ENCODE data around the gene SLBP. TPM values are rescaled to one million over a fixed set of nuclear protein-coding genes. Genes with fewer than 3 reads are reported as not detected.

SLBP gene
- total and polyA plus RNA-seq, 2 donors (not counting 1 experiment from before 2014, with no cell fraction given): 49.7 to 108 TPM

DNA sequence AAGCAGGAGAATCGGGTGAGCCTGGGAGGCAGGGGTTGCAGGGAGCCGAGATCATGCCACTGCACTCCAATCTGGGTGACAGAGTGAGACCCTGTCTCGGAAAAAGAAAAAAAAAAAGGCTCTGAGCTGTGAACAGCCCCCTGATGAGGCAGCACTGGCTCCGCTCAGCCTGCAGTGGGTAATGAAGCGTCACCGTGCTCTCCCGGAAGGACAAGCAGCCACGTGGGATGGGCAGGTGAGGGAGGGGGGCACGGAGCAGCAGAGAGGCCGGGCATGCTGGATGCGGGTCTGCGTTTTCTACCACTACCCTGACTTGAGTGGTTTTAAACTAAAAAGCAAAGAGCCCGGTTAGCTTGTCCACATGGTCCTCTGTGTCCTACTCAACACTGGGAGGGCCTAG is 24.7 kb upstream of the SLBP start:
- Histone ChIP-seq H3K27ac (ENCODE audit: insufficient read depth, low read length) (no peak overlapping the region), H3K4me1 (ENCODE audit: control insufficient read depth, extremely low read depth, insufficient read depth, low read length) (no peaks in the 10 kb centered on the region), H3K4me3 (replicated peaks in 1 of 4; ENCODE audit: control extremely low read depth in 1 of 4, insufficient read depth in 1 of 4, low read depth in 3 of 4, low read length in 4 of 4) (no peak overlapping the region), H3K79me2 (ENCODE audit: control insufficient read depth, insufficient read depth, low read length) (peaks cover 6% of the 10 kb centered on the region), H3K9ac (ENCODE audit: insufficient read depth, low read length) (no peak overlapping the region), H3K4me2 (ENCODE audit: extremely low read depth, insufficient read depth, low read length) (no peak overlapping the region), H4K20me1 (ENCODE audit: control insufficient read depth, extremely low read depth, insufficient read depth, low read length) (no peaks in the 10 kb centered on the region), H3K9me3 (ENCODE audit: control insufficient read depth, insufficient read depth, low read depth, low read length) (peaks cover 2% of the 10 kb centered on the region), H2AFZ (ENCODE audit: low read length) (no peak overlapping the region), H3K36me3 (ENCODE audit: control insufficient read depth, insufficient read depth, low read length) (peaks cover 45% of the 10 kb centered on the region), H3K27me3 (ENCODE audit: control insufficient read depth, insufficient read depth, low read length) (no peaks in the 10 kb centered on the region)
- no peak for DNase-seq (ENCODE audit: low read depth in 2 of 2)
- no peak for TF ChIP-seq EZH2 (IDR thresholded peaks at IDR 0.05; ENCODE audit: low read length, missing control alignments)
- TF ChIP-seq, protein P1, sequence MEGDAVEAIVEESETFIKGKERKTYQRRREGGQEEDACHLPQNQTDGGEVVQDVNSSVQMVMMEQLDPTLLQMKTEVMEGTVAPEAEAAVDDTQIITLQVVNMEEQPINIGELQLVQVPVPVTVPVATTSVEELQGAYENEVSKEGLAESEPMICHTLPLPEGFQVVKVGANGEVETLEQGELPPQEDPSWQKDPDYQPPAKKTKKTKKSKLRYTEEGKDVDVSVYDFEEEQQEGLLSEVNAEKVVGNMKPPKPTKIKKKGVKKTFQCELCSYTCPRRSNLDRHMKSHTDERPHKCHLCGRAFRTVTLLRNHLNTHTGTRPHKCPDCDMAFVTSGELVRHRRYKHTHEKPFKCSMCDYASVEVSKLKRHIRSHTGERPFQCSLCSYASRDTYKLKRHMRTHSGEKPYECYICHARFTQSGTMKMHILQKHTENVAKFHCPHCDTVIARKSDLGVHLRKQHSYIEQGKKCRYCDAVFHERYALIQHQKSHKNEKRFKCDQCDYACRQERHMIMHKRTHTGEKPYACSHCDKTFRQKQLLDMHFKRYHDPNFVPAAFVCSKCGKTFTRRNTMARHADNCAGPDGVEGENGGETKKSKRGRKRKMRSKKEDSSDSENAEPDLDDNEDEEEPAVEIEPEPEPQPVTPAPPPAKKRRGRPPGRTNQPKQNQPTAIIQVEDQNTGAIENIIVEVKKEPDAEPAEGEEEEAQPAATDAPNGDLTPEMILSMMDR (conservative IDR thresholded peaks at IDR 0.05 in 1 of 2, IDR thresholded peaks at IDR 0.05 in 1 of 2; ENCODE audit: low read depth in 1 of 2, low read length in 2 of 2): no peak

DNA sequence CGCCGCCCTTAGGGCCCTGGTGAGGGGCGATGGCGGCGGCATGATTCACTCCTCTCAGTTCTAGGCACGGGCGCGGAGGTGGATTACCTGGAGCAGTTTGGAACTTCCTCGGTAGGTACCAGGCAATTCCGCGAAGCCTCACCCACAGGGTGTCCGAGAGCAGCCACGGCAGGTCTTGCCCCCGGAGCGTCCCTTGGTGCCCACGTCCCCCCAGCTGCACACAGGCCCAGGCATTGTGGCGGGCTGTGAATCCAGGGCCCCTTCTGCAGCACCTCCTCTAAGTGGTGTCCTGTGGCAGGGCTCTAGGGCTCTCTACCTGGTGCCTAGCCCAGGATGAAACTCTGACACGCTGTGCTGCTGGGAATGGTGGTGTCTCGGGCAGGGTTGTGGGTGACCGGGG is 23.1 kb upstream of the SLBP start:
- H2AFZ ChIP-seq (ENCODE audit: low read length): no peak overlapping the region
- H3K27me3 ChIP-seq (ENCODE audit: control insufficient read depth, insufficient read depth, low read length): no peaks in the 10 kb centered on the region
- no peaks in the 10 kb centered on the region for H3K4me1 ChIP-seq (ENCODE audit: control insufficient read depth, extremely low read depth, insufficient read depth, low read length)
- H3K27ac ChIP-seq (ENCODE audit: insufficient read depth, low read length): no peak overlapping the region
- no peak for TF ChIP-seq EZH2 (IDR thresholded peaks at IDR 0.05; ENCODE audit: low read length, missing control alignments)
- TF ChIP-seq, protein P1 (conservative IDR thresholded peaks at IDR 0.05 in 1 of 2, IDR thresholded peaks at IDR 0.05 in 1 of 2; ENCODE audit: low read depth in 1 of 2, low read length in 2 of 2): no peak
- peaks cover 13% of the 10 kb centered on the region for H3K79me2 ChIP-seq (ENCODE audit: control insufficient read depth, insufficient read depth, low read length)
- no peaks in the 10 kb centered on the region for H4K20me1 ChIP-seq (ENCODE audit: control insufficient read depth, extremely low read depth, insufficient read depth, low read length)
- H3K4me3 ChIP-seq (replicated peaks in 1 of 4; ENCODE audit: control extremely low read depth in 1 of 4, insufficient read depth in 1 of 4, low read depth in 3 of 4, low read length in 4 of 4): no peak overlapping the region
- peaks cover 45% of the 10 kb centered on the region for H3K36me3 ChIP-seq (ENCODE audit: control insufficient read depth, insufficient read depth, low read length)
- no peak overlapping the region for H3K4me2 ChIP-seq (ENCODE audit: extremely low read depth, insufficient read depth, low read length)
- peaks cover 2% of the 10 kb centered on the region for H3K9me3 ChIP-seq (ENCODE audit: control insufficient read depth, insufficient read depth, low read depth, low read length)
- no peak overlapping the region for H3K9ac ChIP-seq (ENCODE audit: insufficient read depth, low read length)
- no peak for DNase-seq (ENCODE audit: low read depth in 2 of 2)

DNA sequence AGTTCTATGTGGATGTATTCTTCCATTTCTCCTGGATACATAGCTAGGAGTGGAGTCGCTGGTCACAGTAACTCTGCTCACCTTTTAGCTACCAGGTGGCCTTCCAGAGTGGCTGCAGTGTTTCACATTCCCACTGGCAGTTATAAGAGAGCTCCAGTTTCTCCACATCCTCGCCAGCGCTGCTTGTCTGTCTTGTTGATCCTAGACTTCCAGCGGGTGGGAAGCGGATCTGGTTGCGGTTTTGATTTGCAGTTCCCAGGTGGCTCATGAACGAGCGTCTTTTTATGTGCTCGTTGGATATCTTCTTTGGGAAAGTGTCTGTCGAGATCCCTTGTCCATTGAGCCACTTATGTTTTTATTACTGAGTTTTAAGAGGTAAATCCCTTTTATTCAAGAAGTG is 20.8 kb upstream of the SLBP start:
- DNase-seq (ENCODE audit: low read depth in 2 of 2): no peak
- Histone ChIP-seq H3K4me3 (replicated peaks in 1 of 4; ENCODE audit: control extremely low read depth in 1 of 4, insufficient read depth in 1 of 4, low read depth in 3 of 4, low read length in 4 of 4) (no peak overlapping the region), H2AFZ (ENCODE audit: low read length) (no peak overlapping the region), H3K27ac (ENCODE audit: insufficient read depth, low read length) (no peak overlapping the region), H4K20me1 (ENCODE audit: control insufficient read depth, extremely low read depth, insufficient read depth, low read length) (no peaks in the 10 kb centered on the region), H3K4me2 (ENCODE audit: extremely low read depth, insufficient read depth, low read length) (no peak overlapping the region), H3K9me3 (ENCODE audit: control insufficient read depth, insufficient read depth, low read depth, low read length) (no peaks in the 10 kb centered on the region), H3K4me1 (ENCODE audit: control insufficient read depth, extremely low read depth, insufficient read depth, low read length) (no peaks in the 10 kb centered on the region), H3K9ac (ENCODE audit: insufficient read depth, low read length) (no peak overlapping the region), H3K27me3 (ENCODE audit: control insufficient read depth, insufficient read depth, low read length) (no peaks in the 10 kb centered on the region), H3K36me3 (ENCODE audit: control insufficient read depth, insufficient read depth, low read length) (peaks cover 44% of the 10 kb centered on the region), H3K79me2 (ENCODE audit: control insufficient read depth, insufficient read depth, low read length) (peaks cover 32% of the 10 kb centered on the region)
- TF ChIP-seq, protein P1 (conservative IDR thresholded peaks at IDR 0.05 in 1 of 2, IDR thresholded peaks at IDR 0.05 in 1 of 2; ENCODE audit: low read depth in 1 of 2, low read length in 2 of 2): no peak
- TF ChIP-seq EZH2 (IDR thresholded peaks at IDR 0.05; ENCODE audit: low read length, missing control alignments): no peak

All from fibroblast of lung (primary cell).